Measurements from ENCODE around the gene CSF1R. TPM values are rescaled to one million over a fixed set of nuclear protein-coding genes. Genes with fewer than 3 reads are reported as not detected.

The CSF1R gene
- total and polyA plus RNA-seq, 2 of the 8 experiments (the other 6 are each of a cell fraction or from before 2014, with no cell fraction given), result 0.12 TPM; not detected in 1

- Histone ChIP-seq H3K27ac (ENCODE audit: low read depth, low read length) (no peak overlapping the region), H3K4me2 (ENCODE audit: insufficient read depth in 1 of 2, low read depth in 2 of 2, low read length in 2 of 2) (no peak overlapping the region), H2BK15ac (ENCODE audit: low read length) (no peak overlapping the region), H3K23ac (ENCODE audit: insufficient read length) (no peak overlapping the region), H3K9ac (replicated peaks in 1 of 4; ENCODE audit: extremely low read depth in 1 of 4, low read depth in 3 of 4, low read length in 3 of 4) (no peak overlapping the region), H3K4ac (replicated peaks; ENCODE audit: insufficient read length, low read depth, low read length) (no peak overlapping the region), H3K79me2 (ENCODE audit: control insufficient read depth in 1 of 2, insufficient read depth in 2 of 2, low read length in 2 of 2) (no peaks in the 10 kb centered on the region), H4K5ac (ENCODE audit: insufficient read length, low read depth, low read length) (no peak overlapping the region), H2BK120ac (replicated peaks; ENCODE audit: low read depth, low read length) (no peak overlapping the region), H3K18ac (ENCODE audit: extremely low read depth, low read length) (no peak overlapping the region), H3K4me3 (ENCODE audit: extremely low read depth in 1 of 4, insufficient read depth in 2 of 4, low read depth in 3 of 4, low read length in 4 of 4) (no peak overlapping the region), H3K23me2 (ENCODE audit: low read depth, low read length) (no peaks in the 10 kb centered on the region), H3K36me3 (ENCODE audit: control insufficient read depth in 2 of 4, insufficient read depth in 4 of 4, low read length in 3 of 4) (no peaks in the 10 kb centered on the region), H2BK20ac (ENCODE audit: low read length) (no peak overlapping the region), H3K56ac (replicated peaks; ENCODE audit: insufficient read length, low read depth, low read length) (no peak overlapping the region), H4K91ac (replicated peaks; ENCODE audit: insufficient read length, low read length) (no peak overlapping the region), H2AFZ (ENCODE audit: low read length) (no peak overlapping the region), H2BK12ac (ENCODE audit: low read depth, low read length) (no peak overlapping the region), H2AK5ac (ENCODE audit: low read depth, low read length) (no peak overlapping the region), H4K20me1 (replicated peaks in 1 of 2; ENCODE audit: control insufficient read depth in 1 of 2, insufficient read depth in 2 of 2, low read length in 2 of 2) (peaks cover 0 to 9% of the 10 kb centered on the region in 2 experiments), H4K8ac (ENCODE audit: extremely low read depth, insufficient read depth, low read length) (no peak overlapping the region), H3K27me3 (replicated peaks in 1 of 4; ENCODE audit: control insufficient read depth in 3 of 4, extremely low read depth in 1 of 4, insufficient read depth in 3 of 4, low read length in 3 of 4) (peaks cover 0 to 5% (median 3%) of the 10 kb centered on the region in 4 experiments; a peak in 3 of 7 replicates), H3K14ac (ENCODE audit: insufficient read length) (no peak overlapping the region), H3K79me1 (ENCODE audit: low read depth, low read length) (no peaks in the 10 kb centered on the region), H2BK5ac (ENCODE audit: low read depth, low read length) (no peak overlapping the region), H3K4me1 (replicated peaks in 1 of 4; ENCODE audit: control insufficient read depth in 3 of 4, insufficient read depth in 4 of 4, low read length in 3 of 4) (peaks cover 8 to 39% (median 30%) of the 10 kb centered on the region in 4 experiments), H3K9me3 (ENCODE audit: insufficient read depth in 2 of 2, low read depth in 1 of 2, low read length in 1 of 2) (no peaks in the 10 kb centered on the region)
- WGBS, 2 experiments (ENCODE audit: extremely low coverage in 1 of 2, insufficient coverage in 1 of 2, insufficient read length in 1 of 2, insufficient replicate concordance in 2 of 2, low coverage in 1 of 2, low lambda C conversion rate in 2 of 2, missing lambda C conversion rate in 1 of 2), result 92% methylated on average over 7 of the region's 7 CpGs; no CpG with 5 or more reads in 1 of the 2 experiments
- DNase-seq (ENCODE audit: low read depth in 1 of 2, low spot score in 2 of 2) (no peak), FAIRE-seq (no peak)
- ChIA-PET POLR2A (ENCODE audit: partially characterized antibody) (interaction anchor here (0.9 to 1.5 kb wide), 2 partner anchors 21 to 316 kb away, joined by 3 to 4 read pairs; partner anchors contain the start of gene PDGFRB), CTCF (ENCODE audit: partially characterized antibody) (interaction anchor here (0.5 to 13.1 kb wide), 11 partner anchors 11 to 140 kb away, joined by 3 to 188 read pairs (median 5); no protein-coding TSS in a partner anchor)
- TF ChIP-seq RBBP5 (IDR thresholded peaks at IDR 0.05; ENCODE audit: borderline replicate concordance, low read depth, low read length) (no peak), SIRT6 (IDR thresholded peaks at IDR 0.05; ENCODE audit: low read length) (no peak), YY1 (IDR thresholded peaks at IDR 0.05; ENCODE audit: low read depth, low read length) (no peak), SP1 (IDR thresholded peaks at IDR 0.05; ENCODE audit: low read depth, low read length) (no peak), CBX5 (IDR thresholded peaks at IDR 0.05; ENCODE audit: low read depth, low read length) (no peak), TEAD4 (IDR thresholded peaks at IDR 0.05; ENCODE audit: low read depth, low read length) (no peak), POLR2AphosphoS5 (IDR thresholded peaks at IDR 0.05; ENCODE audit: low read depth, low read length) (no peak), BCL11A (IDR thresholded peaks at IDR 0.05; ENCODE audit: low read depth in 2 of 2, low read length in 2 of 2) (no peak), CHD2 (IDR thresholded peaks at IDR 0.05; ENCODE audit: low read length) (no peak), EZH2 (IDR thresholded peaks at IDR 0.05; ENCODE audit: low read depth, low read length, severe bottlenecking) (no peak)
- TF ChIP-seq, protein P1, sequence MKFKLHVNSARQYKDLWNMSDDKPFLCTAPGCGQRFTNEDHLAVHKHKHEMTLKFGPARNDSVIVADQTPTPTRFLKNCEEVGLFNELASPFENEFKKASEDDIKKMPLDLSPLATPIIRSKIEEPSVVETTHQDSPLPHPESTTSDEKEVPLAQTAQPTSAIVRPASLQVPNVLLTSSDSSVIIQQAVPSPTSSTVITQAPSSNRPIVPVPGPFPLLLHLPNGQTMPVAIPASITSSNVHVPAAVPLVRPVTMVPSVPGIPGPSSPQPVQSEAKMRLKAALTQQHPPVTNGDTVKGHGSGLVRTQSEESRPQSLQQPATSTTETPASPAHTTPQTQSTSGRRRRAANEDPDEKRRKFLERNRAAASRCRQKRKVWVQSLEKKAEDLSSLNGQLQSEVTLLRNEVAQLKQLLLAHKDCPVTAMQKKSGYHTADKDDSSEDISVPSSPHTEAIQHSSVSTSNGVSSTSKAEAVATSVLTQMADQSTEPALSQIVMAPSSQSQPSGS (IDR thresholded peaks at IDR 0.05; ENCODE audit: low read length), result no peak
These were observed 47.8 kb upstream of the CSF1R start for GRCh38 chr5:150134198-150134588.
